Inflammatory macrophage (primary cell): ENCODE measurements around the gene MRPL4.
A peak's percentile ranks its signal among the peaks of the same experiment; 100 is the strongest.
"Not testable (repeated sequence)": the region's sequence is repeated elsewhere in the genome, so short reads cannot be mapped to it uniquely, and the experiment has no call there.

Source experiments
- DNase-seq, 2 donors: peaks; one replicate each; pipeline ENCODE4 v3.0.0-alpha.2; 2020 to 2022

MRPL4 gene

DNA sequence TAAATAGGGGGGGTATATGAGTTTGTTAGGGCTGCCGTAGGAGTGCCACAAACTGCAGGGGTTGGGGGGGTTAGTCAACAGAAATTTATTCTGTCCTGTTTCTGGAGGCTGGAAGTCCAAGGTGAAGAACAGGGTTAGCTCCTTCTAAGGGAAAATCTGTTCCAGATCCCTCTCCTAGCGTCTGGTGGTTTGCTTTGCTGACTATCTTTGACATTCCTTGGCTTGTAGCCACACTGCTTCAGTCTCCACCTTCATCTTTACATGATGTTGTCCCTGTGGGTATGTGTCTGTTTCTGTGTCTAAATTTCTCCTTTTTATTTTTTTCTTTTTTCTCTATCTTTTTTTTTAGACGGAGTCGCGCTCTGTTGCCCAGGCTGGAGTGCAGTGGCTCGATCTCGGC, 10.8 kb downstream of the MRPL4 start:
- DNase-seq = no peak

DNA sequence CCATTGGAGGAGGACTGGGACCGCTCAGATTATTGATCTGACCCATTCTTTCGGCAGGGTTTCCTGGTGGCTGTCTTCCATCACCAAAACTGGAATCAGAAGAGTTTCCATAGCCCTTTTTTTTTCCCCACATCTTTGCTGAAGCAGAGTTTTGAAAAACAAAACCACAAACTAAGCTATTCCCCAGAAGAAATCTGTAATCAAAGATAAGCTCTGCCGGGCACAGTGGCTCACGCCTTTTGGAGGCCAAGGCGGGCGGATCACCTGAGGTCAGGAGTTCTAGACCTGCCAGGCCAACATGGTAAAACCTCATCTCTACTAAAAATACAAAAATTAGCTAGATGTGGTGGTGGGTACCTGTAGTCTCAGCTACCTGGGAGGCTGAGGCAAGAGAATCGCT, 14.7 kb downstream of the MRPL4 start:
- DNase-seq = no peak

DNA sequence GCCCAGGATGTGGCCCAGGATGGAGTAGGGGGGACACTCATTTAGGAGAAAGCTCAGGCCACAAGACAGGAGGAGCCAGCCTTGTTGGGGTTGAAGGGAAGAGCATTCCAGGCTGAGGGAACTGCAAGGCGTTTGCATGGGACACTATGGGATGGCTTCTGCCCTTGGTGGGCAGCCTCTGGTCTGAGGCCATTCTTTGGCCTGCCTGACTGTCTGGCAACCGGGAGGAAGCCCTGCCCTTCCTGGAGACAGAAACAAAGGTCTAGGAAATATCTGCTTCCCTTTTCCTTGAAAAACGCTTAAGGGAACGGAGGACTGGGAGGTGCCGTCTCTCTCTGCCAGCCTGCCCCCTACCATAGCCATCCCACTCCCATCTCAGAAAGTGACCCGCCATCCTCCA, 16.1 kb downstream of the MRPL4 start:
- DNase-seq = peak in 1 of 2 donors; percentile 38

DNA sequence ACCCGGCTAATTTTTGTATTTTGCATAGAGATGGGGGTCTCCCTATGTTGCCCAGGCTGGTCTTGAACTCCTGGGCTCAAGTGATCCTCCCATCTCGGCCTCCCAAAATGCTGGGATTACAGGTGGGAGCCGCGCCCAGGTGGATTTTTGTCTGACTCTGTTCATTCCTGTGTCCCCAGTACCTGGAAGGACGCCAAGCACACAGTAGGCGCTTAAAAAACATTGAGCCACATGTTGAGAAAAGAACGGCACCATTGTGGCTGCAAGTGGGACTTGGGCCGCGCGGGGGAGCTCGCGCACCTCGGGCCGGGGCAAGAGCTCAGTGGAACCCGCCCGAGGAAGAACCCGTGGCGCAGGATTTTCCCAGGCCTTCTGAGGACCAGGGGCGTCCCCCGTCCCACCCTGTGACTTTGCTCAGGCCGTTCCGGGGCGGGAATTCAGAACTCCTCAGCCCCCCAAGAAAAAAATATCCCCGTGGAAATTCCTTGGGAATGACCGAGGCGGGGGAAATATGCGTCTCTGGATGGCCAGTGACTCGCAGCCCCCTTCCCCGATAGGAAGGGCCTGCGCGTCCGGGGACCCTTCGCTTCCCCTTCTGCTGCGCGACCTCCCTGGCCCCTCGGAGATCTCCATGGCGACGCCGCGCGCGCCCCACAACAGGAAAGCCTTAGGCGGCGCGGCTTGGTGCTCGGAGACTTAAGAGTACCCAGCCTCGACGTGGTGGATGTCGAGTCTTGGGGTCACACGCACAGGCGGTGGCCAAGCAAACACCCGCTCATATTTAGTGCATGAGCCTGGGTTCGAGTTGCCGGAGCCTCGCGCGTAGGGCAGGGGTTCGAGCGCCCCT, 17.5 kb downstream of the MRPL4 start:
- peak; percentile 89 to 90 for DNase-seq

DNA sequence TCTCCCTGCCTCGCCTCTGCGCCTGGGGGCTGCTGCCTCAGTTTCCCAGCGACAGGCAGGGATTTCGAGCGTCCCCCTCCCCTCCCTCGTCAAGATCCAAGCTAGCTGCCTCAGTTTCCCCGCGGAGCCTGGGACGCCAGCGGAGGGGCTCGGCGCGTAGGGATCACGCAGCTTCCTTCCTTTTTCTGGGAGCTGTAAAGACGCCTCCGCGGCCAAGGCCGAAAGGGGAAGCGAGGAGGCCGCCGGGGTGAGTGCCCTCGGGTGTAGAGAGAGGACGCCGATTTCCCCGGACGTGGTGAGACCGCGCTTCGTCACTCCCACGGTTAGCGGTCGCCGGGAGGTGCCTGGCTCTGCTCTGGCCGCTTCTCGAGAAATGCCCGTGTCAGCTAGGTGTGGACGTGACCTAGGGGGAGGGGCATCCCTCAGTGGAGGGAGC, 18.2 kb downstream of the MRPL4 start:
- peak; percentile 94 to 98 for DNase-seq

DNA sequence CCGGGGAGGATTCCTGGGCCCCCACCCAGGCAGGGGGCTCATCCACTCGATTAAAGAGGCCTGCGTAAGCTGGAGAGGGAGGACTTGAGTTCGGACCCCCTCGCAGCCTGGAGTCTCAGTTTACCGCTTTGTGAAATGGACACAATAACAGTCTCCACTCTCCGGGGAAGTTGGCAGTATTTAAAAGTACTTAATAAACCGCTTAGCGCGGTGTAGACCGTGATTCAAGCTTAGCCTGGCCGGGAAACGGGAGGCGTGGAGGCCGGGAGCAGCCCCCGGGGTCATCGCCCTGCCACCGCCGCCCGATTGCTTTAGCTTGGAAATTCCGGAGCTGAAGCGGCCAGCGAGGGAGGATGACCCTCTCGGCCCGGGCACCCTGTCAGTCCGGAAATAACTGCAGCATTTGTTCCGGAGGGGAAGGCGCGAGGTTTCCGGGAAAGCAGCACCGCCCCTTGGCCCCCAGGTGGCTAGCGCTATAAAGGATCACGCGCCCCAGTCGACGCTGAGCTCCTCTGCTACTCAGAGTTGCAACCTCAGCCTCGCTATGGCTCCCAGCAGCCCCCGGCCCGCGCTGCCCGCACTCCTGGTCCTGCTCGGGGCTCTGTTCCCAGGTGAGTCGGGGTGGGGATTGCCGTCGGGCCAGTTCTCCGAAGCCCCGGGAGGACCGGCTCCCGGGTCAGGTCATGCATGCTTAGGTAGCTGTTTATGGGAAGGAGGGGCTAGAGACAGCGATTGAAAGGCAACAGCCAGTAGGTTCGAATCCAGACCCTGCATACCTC, 18.8 kb downstream of the MRPL4 start, which contains the start of gene ICAM1:
TSS of gene ICAM1 (plus strand) at position 505 of the 779 bp plus-strand sequence. CDS start at position 545, 40 bp downstream.
- peak; percentile 93 to 94 for DNase-seq

DNA sequence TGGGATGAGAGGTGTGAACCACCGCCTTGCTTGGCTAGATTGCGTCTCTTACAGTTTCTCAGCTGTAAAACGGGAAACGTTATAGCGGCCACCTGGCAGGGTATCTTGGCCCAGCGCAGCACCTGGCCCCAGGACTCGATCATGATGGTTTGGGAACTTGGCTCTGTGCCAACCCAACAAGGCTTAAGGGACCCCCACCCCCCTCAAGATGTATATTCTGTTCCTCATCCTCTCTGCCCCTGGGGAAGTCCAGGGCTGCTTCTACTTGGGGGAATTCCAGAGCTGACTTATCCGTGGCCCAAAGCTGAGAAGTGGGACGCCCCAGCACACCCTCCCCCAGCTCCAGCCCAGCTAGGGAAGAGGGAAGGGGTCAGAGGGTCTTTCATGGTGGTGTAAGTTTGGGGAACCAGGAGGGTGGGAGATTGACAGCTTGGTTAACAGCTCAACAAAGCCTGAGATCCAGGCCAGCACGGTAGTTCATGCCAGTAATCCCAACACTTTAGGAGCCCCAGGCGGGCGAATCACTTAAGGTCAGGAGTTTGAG, 19.6 kb downstream of the MRPL4 start:
- DNase-seq = peak; percentile 32 to 61

DNA sequence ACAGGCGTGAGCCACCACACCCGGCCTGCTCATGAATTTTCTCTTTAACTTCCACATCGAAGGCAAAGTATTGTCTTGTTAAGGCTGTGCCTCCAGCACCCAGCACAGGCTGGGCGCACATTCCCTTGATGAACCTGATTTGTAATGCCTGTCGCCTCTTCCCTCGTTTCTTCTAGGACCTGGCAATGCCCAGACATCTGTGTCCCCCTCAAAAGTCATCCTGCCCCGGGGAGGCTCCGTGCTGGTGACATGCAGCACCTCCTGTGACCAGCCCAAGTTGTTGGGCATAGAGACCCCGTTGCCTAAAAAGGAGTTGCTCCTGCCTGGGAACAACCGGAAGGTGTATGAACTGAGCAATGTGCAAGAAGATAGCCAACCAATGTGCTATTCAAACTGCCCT, 22.6 kb downstream of the MRPL4 start:
- DNase-seq = no peak

DNA sequence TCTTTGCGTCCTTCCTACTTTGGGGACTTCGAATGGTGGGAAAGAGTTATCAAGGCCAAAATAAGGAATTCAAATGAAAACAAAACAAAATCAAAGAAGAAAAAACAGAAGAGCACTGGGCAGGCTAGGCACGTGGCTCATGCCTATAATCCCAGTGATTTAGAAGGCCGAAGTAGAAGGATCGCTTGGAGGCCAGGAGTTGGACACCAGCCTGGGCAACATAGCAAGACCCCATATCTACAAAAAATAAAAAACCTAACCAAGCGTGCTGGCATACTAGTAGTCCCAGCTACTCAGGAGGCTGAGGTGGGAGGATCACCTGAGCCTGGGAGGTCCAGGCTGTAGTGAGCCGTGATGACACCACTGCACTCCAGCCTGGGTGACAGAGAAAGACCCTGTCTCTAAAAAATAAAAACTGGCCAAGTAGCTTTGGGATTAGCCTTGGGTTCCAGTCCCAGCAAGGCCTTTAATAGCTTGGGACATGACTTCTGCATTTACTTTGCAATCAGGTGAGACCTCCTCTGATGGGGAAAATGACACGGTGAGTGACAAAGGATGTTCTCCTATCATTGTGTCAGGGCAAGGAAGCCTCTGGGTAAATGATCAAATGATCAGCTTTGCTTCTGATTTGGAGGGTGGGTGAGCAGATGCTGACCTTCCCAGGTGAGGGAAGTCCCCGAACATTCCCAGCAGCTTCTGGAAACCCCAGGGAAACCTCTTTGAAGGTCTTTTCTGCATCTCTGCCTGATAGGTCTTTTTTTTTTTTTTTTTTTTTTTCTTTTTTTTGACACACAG, 26.0 kb downstream of the MRPL4 start:
- DNase-seq = no peak

DNA sequence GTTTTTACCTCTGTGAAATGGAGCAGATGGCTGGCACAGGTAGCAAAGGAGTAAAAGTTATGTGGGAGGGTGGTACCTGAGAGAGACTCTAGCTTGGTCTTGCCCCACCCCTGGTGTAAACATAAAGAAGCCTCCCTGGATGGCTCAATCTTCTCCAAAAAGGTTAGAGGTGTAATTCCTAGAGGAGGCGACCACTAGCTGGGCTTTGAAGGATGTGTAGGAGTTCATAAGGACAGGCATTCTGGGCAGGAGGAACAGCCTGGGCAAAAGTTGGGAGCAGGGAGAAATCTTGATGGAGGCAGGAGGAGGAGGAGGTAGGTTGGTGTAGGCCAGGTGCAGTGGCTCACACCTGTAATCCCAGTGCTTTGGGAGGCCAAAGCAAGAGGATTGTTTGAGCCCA, 26.9 kb downstream of the MRPL4 start:
- no peak for DNase-seq

DNA sequence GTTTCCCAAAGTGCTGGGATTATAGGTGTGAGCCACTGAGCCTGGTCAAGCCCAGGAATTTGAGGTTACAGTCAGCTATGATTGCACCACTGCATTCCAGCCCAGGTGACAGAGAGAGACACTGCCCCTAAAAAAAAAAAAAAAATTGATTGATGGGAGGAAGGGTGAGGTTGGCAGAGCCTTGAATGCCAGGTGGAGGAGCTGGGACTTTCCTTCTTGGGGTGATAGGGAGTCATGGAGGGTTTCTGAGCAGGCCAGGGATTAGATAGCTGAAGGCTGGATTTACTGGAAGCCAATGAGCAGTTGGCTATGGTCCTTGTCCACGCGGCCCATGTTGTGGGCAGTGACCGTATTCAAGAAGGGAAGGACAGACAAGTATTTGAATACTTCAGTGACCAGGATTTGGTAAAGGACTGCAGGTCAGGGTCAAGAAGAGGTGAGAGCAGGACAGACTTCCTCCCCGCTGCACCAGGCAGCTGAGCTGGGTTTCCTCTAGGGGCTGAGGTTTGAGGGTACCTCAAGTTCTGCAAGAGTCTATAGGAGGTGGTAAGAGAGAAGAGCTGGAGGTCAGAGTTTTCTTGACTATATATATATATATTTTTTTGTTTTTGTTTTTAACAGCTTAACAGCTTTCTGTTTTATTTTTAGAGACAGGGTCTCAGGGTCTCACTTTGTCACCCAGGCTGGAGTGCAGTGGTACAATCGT, 27.9 kb downstream of the MRPL4 start:
- no peak for DNase-seq

DNA sequence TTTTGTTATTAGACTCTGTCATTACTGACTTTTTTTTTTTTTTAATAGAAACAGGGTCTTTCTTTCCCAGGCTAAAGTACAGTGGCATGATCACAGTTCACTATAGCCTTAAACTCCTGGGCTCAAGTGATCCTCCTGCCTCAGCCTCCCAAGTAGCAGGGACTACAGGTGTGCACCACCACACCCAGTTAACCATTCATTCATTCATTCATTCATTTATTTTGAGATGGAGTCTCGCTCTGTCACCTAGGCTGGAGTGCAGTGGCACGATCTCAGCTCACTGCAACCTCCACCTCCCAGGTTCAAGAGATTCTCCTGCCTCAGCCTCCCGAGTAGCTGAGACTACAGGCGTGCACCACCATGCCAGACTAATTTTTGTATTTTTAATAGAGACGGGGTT, 30.0 kb downstream of the MRPL4 start:
- not testable (repeated sequence) for DNase-seq

DNA sequence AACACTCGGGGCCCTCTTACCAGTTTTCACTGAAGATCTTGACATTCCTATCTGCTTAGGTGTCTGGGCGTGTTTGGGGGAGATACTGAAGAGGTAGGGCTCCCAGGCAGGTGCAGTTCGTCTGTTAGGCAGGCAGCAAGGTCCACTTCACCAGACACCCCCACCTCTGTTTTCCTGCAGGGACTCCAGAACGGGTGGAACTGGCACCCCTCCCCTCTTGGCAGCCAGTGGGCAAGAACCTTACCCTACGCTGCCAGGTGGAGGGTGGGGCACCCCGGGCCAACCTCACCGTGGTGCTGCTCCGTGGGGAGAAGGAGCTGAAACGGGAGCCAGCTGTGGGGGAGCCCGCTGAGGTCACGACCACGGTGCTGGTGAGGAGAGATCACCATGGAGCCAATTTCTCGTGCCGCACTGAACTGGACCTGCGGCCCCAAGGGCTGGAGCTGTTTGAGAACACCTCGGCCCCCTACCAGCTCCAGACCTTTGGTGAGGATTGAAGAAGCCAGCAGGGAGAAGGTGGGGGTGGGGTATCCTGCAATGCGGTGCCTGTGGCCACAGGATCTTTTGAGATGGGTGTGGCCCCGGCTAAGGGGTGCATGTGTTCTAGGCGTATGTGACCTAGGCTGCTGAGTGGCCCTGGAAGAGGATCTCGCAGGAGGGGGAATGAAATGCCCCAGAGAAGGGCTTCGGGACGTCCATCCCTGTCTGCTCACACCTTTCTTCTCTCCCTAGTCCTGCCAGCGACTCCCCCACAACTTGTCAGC, 31.5 kb downstream of the MRPL4 start:
- no peak for DNase-seq

DNA sequence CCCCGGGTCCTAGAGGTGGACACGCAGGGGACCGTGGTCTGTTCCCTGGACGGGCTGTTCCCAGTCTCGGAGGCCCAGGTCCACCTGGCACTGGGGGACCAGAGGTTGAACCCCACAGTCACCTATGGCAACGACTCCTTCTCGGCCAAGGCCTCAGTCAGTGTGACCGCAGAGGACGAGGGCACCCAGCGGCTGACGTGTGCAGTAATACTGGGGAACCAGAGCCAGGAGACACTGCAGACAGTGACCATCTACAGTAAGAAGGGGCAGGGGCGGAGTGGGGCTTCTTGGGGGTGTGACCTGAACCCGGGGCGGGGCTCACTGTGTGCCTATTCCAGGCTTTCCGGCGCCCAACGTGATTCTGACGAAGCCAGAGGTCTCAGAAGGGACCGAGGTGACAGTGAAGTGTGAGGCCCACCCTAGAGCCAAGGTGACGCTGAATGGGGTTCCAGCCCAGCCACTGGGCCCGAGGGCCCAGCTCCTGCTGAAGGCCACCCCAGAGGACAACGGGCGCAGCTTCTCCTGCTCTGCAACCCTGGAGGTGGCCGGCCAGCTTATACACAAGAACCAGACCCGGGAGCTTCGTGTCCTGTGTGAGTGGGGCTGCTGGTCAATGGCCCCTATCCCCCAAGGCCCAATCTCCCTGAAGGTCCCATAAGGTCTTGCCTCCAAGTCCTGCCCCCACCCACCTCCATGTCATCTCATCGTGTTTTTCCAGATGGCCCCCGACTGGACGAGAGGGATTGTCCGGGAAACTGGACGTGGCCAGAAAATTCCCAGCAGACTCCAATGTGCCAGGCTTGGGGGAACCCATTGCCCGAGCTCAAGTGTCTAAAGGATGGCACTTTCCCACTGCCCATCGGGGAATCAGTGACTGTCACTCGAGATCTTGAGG, 32.3 kb downstream of the MRPL4 start:
- DNase-seq = no peak

DNA sequence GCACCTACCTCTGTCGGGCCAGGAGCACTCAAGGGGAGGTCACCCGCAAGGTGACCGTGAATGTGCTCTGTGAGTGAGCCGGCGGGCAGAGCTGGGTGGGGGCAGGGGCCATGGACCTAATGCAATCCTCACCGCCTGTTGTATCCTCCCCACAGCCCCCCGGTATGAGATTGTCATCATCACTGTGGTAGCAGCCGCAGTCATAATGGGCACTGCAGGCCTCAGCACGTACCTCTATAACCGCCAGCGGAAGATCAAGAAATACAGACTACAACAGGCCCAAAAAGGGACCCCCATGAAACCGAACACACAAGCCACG, 32.9 kb downstream of the MRPL4 start:
- DNase-seq = no peak

DNA sequence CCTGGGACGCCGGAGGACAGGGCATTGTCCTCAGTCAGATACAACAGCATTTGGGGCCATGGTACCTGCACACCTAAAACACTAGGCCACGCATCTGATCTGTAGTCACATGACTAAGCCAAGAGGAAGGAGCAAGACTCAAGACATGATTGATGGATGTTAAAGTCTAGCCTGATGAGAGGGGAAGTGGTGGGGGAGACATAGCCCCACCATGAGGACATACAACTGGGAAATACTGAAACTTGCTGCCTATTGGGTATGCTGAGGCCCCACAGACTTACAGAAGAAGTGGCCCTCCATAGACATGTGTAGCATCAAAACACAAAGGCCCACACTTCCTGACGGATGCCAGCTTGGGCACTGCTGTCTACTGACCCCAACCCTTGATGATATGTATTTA, 33.4 kb downstream of the MRPL4 start:
- no peak for DNase-seq

DNA sequence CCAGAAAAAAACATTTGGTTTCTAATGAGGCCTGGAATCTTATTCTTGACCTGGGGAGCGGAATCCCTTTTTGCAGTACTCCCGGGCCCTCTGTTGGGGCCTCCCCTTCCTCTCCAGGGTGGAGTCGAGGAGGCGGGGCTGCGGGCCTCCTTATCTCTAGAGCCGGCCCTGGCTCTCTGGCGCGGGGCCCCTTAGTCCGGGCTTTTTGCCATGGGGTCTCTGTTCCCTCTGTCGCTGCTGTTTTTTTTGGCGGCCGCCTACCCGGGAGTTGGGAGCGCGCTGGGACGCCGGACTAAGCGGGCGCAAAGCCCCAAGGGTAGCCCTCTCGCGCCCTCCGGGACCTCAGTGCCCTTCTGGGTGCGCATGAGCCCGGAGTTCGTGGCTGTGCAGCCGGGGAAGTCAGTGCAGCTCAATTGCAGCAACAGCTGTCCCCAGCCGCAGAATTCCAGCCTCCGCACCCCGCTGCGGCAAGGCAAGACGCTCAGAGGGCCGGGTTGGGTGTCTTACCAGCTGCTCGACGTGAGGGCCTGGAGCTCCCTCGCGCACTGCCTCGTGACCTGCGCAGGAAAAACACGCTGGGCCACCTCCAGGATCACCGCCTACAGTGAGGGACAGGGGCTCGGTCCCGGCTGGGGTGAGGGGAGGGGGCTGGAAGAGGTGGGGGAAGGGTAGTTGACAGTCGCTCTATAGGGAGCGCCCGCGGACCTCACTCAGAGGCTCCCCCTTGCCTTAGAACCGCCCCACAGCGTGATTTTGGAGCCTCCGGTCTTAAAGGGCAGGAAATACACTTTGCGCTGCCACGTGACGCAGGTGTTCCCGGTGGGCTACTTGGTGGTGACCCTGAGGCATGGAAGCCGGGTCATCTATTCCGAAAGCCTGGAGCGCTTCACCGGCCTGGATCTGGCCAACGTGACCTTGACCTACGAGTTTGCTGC, 35.1 kb downstream of the MRPL4 start, which contains the start of gene ICAM4:
TSS of gene ICAM4 (plus strand) at position 153 of the 935 bp plus-strand sequence. CDS start at position 211, 58 bp downstream.
- peak; percentile 76 to 93 for DNase-seq

DNA sequence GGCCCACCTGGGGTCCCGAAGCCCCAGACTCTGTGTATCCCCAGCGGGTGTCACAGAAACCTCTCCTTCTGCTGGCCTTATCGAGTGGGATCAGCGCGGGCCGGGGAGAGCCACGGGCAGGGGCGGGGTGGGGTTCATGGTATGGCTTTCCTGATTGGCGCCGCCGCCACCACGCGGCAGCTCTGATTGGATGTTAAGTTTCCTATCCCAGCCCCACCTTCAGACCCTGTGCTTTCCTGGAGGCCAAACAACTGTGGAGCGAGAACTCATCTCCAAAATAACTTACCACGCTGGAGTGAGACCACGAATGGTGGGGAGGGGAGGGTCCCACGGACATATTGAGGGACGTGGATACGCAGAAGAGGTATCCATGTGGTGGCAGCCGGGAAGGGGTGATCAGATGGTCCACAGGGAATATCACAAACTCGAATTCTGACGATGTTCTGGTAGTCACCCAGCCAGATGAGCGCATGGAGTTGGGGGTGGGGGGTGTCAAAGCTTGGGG, 36.7 kb downstream of the MRPL4 start:
- DNase-seq = peak in 1 of 2 donors; percentile 64
